Adrenal gland (tissue), 5 donors: Measurements from ENCODE around the gene SPATA18.

ENCODE experiments used
- POLR2A ChIP-seq, 2 donors: fragments of 450-650 bp; IDR thresholded peaks; one replicate each; pipeline ENCODE4 v1.6.1; 2017; ENCODE audit warnings: antibody characterized with exemption in 2 of 2, mild to moderate bottlenecking in 2 of 2, moderate library complexity in 1 of 2
- TF ChIP-seq, protein P1 (sequence below), 6 experiments: fragments of 450-650 bp in 4 of 6; fragments of 200-600 bp in 2 of 6; sonication (generic) in 1 of 6; IDR thresholded peaks; 1 replicate in 5 of 6; 2 replicates in 1 of 6; pipeline versions ENCODE4 v1.5.1 to v1.8.0; 2016 to 2021; ENCODE audit warnings: antibody characterized with exemption in 6 of 6, mild to moderate bottlenecking in 2 of 6, moderate library complexity in 1 of 6
- donor health status: DM: no; HTN: no; CAD: no.

DNA sequence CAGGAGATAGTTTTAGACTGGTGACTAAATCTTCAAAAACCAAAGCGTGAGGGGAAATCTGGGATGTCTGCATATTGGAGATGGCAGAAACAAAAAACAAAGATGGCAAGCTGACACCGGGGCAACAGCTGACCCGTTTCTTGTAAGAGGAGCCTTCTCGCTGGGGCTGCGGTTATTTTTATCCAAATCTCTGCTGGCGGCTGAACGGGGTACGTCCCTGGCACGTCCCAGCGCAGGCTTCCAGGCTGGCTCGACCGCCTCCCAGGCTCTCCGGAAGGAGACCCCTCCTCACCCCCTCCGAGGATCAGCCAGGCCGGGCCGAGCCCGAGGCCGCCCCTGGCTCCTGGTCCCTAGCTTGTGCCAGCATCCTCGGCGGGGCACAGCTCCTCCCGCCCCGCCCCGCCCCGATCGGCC is 13.4 kb upstream of the SPATA18 start:
- TF ChIP-seq POLR2A (IDR thresholded peaks at IDR 0.05): no peak
- TF ChIP-seq, protein P1, sequence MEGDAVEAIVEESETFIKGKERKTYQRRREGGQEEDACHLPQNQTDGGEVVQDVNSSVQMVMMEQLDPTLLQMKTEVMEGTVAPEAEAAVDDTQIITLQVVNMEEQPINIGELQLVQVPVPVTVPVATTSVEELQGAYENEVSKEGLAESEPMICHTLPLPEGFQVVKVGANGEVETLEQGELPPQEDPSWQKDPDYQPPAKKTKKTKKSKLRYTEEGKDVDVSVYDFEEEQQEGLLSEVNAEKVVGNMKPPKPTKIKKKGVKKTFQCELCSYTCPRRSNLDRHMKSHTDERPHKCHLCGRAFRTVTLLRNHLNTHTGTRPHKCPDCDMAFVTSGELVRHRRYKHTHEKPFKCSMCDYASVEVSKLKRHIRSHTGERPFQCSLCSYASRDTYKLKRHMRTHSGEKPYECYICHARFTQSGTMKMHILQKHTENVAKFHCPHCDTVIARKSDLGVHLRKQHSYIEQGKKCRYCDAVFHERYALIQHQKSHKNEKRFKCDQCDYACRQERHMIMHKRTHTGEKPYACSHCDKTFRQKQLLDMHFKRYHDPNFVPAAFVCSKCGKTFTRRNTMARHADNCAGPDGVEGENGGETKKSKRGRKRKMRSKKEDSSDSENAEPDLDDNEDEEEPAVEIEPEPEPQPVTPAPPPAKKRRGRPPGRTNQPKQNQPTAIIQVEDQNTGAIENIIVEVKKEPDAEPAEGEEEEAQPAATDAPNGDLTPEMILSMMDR (IDR thresholded peaks at IDR 0.05): no peak
